HG03354 (cell line): ENCODE data around the gene CSNK1A1L.

Experiments used
- ATAC-seq: cut with Tn5 transposase; IDR thresholded peaks from one replicate; pipeline ENCODE4 v1.9.1; 2021; ENCODE audit warnings: mild to moderate bottlenecking; ENCODE audit not compliant: unreplicated experiment, poor library complexity, severe bottlenecking

CSNK1A1L gene

DNA sequence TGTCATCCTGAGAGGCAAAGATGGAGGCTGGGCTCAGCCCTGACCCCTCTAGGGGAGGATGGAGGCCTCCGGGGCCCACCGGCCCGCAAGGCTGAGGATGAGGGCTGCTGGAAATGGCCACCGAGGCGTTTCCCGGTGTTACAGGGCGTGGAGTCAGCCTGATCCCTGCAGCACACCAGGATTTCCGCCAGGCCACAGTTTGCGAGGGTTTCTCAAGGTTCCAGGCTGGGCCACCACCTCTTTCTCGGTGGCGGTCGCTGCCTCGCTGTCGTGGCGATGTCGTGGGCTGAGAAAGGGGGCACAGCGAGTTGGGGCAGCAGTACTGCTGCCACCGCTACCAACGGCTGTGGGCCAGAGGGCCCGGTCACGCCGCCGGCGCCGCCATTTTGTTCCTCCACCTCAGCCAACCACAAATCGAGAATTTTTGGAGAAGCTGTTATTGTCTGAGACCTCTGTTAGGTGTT is at the start of gene CSNK1A1L:
TSS of gene CSNK1A1L (minus strand) at position 414 of the 464 bp plus-strand sequence. CDS start at position 6, 408 bp downstream.
- ATAC-seq: no peak

GRCh38 chr13:37149380-37149779 is 43.9 kb upstream of the CSNK1A1L start:
- no peak for ATAC-seq

- no peak for ATAC-seq
Observed at GRCh38 chr13:37148501-37148900, 43.0 kb upstream of the CSNK1A1L start.

- ATAC-seq: no peak
Observed at GRCh38 chr13:37144661-37145060, 39.2 kb upstream of the CSNK1A1L start.

DNA sequence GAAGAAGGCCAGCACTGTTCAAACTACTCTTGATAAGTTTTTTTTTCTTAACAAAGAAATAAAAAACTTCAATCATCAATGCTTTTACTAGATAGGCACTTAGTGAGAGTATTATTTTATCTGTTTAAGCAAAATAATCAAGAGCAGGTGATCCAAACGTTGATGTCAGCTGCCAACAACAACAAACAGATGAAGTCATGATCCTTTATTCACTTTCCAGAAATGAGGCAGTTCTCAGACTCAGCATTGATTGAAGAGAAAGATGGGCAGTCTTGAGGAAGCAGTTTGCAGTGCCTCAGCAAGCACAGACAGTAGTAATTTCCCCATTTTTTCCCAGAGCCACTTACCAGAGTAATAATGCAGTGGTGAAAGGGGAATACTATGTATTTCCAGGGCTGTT is 38.4 kb upstream of the CSNK1A1L start:
- no peak for ATAC-seq

DNA sequence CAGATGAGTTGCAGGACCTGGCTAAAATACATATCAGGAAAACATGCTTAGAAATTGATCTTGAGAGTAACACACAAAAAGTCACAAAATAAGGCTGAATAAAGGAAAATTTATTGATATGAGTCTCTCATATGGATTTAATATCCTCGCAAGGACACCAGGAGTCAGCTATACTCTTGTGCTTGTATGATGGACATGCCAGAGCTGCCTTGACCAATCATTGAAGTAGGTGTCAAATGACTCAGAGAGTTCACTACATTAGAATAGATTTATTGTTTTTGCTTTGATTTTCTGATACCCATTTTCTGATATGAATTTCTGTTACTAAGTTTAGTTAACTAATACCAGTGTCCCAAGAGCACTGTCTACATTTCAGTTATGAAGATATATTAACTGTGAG is 37.4 kb upstream of the CSNK1A1L start:
- ATAC-seq: no peak

DNA sequence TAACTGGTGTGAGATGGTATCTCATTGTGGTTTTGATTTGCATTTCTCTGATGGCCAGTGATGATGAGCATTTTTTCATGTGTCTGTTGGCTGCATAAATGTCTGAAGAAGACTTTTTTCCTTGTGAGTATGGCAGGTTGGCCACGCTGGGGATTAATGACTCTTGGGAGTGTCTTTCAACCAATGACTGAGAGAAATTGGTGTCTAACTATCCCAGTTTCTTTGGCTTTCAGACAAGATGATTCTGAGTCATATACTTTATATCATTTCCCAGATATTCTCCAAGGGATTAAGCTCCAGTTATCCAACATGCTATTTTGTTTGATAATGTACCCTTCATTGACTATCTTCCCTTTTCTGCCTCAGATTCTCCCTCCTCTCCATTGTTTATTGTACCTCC is 35.5 kb upstream of the CSNK1A1L start:
- ATAC-seq: no peak

DNA sequence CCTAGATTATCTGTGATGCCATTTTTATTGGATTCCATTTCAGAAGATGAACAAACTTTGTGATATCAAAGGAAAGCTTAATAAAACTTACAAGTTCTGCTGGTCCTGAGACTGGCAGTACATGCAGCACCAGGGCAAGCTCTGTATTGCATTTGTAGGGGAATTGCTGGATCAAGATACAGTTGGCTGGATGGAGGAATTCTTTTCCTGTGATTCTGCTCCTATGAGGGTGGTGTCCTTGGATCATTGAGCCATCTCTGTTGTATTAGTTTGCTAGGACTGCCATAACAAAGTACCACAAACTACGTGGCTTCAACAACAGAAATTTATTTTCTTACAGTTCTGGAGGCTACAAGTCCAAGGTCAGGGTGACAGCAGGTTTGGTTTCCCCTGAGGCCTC is 33.9 kb upstream of the CSNK1A1L start:
- ATAC-seq: no peak

GRCh38 chr13:37138926-37139325 is 33.5 kb upstream of the CSNK1A1L start:
- no peak for ATAC-seq

GRCh38 chr13:37138169-37138568 is 32.7 kb upstream of the CSNK1A1L start:
- ATAC-seq: no peak

GRCh38 chr13:37136633-37137032 is 31.2 kb upstream of the CSNK1A1L start:
- ATAC-seq: no peak

DNA sequence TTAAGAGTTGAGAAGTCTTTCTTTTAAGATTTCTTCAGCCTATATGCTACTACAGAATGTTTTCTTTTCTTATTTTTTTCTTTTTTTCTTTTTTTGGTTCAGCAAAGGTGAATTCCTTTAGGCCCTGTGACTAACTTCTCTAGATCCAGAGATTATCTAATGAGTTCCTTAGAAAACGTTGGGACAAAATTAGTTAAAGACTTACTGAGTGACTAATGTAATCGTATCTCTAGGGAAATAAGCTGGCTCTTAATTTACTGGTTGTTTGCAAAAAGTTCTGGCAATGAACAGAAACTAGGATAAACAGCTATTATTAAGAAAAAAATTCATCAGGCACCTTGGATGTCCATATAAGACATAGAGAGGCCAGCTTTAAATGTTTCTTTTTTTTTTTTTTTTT is 30.7 kb upstream of the CSNK1A1L start:
- no peak for ATAC-seq

GRCh38 chr13:37134411-37135041 is 29.1 kb upstream of the CSNK1A1L start:
- ATAC-seq: no peak

DNA sequence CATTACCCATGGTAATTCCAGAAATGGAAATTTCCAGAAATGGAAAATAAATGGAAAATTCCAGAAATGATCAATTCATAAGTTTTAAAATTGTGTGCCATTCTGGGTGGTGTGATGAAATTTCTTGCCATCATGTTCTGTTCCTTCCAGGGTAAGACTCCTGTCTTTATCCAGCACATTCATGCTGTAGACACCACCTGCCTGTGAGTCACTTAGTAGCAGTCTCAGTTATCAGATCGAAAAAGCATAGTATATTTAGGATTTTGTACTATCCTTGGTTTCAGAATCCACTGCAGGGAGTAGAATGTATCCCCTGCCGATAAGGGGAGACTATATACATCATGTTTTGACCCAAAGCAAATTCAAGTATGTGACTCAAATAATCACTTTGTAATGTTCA is 26.7 kb upstream of the CSNK1A1L start:
- no peak for ATAC-seq

DNA sequence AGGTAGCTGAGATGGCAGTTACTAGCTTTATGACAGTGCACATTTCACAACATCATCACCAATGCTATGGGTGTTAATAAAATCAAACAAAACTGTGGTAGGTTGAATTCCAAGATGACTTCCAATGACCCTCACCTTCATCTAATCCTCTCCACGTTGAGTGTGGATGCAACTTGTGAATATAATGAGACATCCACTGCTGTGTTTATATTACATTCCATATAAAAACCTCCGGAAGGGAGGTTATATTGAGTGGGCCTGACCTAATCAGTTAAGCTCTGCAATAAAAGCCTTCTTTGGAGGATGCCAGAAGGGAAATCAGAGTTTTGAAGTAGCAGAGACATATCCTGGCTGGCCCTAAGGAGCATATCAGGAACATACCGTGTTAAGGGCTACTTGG is 25.6 kb upstream of the CSNK1A1L start:
- no peak for ATAC-seq

DNA sequence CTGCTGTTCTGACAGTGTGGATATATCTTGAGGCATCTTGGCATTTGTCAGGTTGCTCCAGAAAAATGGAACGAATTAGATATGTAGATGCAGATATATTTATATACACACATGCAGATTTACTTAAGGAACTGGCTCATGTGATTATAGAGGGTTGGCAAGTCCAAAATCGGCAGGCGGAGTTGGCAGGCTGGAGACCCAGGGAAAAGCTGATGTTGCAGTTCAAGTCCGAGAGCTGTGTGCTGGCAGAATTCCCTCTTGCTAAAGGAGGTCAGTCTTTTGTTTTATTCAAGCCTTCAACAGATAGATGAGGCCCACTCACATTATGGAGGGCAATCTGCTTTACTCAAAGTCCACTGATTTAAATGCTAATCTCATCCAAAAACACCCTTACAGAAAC is 24.4 kb upstream of the CSNK1A1L start:
- ATAC-seq: no peak

- no peak for ATAC-seq
Observed at GRCh38 chr13:37127691-37128241, 22.3 kb upstream of the CSNK1A1L start.

DNA sequence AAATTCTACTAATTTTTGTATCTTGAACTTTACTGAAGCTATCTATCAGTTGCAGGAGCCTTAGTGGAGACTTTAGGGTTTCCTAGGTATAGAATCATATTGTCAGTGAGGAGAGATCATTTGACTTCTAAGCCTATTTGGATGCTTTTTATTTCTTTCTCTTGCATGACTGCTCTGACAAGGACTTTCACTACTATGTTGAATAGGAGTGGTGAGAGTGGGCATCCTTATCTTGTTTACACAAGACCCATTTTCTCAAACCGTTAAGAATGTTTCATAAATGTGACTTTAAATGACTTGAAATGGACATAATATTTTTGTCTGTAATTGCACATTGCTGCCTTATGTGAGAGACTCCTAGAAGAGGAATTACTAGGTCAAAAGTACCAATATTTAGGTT is 17.9 kb upstream of the CSNK1A1L start:
- no peak for ATAC-seq

- no peak for ATAC-seq
Observed at GRCh38 chr13:37118016-37118415, 12.6 kb upstream of the CSNK1A1L start.

DNA sequence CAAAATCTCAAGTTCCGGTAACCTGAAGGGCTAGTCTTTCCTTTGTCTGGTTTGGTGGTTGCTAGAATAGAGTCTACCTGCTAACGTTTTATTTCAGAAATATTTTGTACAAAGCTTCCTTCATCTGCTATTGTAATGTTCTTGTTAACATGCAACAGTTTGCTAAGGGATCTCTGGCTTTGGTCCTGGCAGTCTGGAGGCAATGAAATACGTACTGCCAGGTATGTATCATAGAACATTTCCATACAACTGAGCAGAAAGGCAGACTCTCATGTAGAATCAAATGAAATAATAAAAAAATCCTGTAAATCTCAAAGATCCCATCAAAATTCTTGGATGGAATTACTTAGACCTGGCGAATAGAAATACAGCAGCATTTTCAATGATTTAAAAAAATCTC is 8.8 kb upstream of the CSNK1A1L start:
- ATAC-seq: no peak

GRCh38 chr13:37113534-37113933 is 8.1 kb upstream of the CSNK1A1L start:
- no peak for ATAC-seq
